Upper lobe of right lung (tissue), 1 donor: ENCODE results near the gene TP73. TPM values are rescaled to one million over a fixed set of nuclear protein-coding genes. Genes with fewer than 3 reads are reported as not detected.

Source experiments
- ATAC-seq: fragments of 200-7000 bp; cut with Tn5 transposase; one replicate; pipeline ENCODE4 v1.9.1; 2020; ENCODE audit warnings: mild to moderate bottlenecking, moderate library complexity
- DNase-seq: peaks from one replicate; pipeline ENCODE4 v3.0.0-alpha.2; 2020
- H3K27ac ChIP-seq: fragments of 200-600 bp; one replicate; pipeline ENCODE4 v1.8.0; 2022
- H3K27me3 ChIP-seq: fragments of 200-600 bp; one replicate; pipeline ENCODE4 v1.8.0; 2022; ENCODE audit warnings: mild to moderate bottlenecking
- H3K36me3 ChIP-seq: fragments of 200-600 bp; one replicate; pipeline ENCODE4 v1.8.0; 2022
- H3K4me1 ChIP-seq: fragments of 200-600 bp; one replicate; pipeline ENCODE4 v1.8.0; 2022
- H3K4me3 ChIP-seq: fragments of 200-600 bp; one replicate; pipeline ENCODE4 v1.8.0; 2022; ENCODE audit warnings: mild to moderate bottlenecking
- H3K9me3 ChIP-seq: fragments of 200-600 bp; one replicate; pipeline ENCODE4 v1.8.0; 2022
- CTCF ChIP-seq: fragments of 200-600 bp; IDR thresholded peaks from one replicate; pipeline ENCODE4 v1.8.0; 2022; ENCODE audit warnings: antibody characterized with exemption
- intact Hi-C: fragments of 100-400 bp; cut with DNase I; formaldehyde crosslinking; loops from one replicate; pipeline ENCODE4 v1.11.0; 2022
- total RNA-seq: library from RNA; stranded (reverse); fragmentation: NEBNext Ultra II Directional; extraction: Animal tissue kit (Norgen Biotek cat#: 25700); gene quantifications from one replicate; pipeline ENCODE4 v1.2.1, GENCODE V29; 2021
- donor health status: DM: no; HTN: yes; CAD: no; lungs with severe emphysema.

The TP73 gene
- total RNA-seq, 1 donor from 2014 or later, result 0.29 TPM

GRCh38 chr1:3777078-3777547 is 124.8 kb downstream of the TP73 start:
- no peak for TF ChIP-seq CTCF
- H3K4me3 ChIP-seq, result no peak overlapping the region
- DNase-seq (no peak), ATAC-seq (no peak)
- H3K27ac ChIP-seq, result no peak overlapping the region
- peaks cover 34% of the 10 kb centered on the region for H3K36me3 ChIP-seq
- H3K9me3 ChIP-seq, result no peaks in the 10 kb centered on the region
- intact Hi-C loops, result no loop called here
- H3K27me3 ChIP-seq, result no peaks in the 10 kb centered on the region
- H3K4me1 ChIP-seq, result peaks cover 5% of the 10 kb centered on the region

GRCh38 chr1:3777647-3778589 is 125.6 kb downstream of the TP73 start:
- Histone ChIP-seq H3K4me3 (no peak overlapping the region), H3K27ac (no peak overlapping the region), H3K36me3 (peaks cover 42% of the 10 kb centered on the region), H3K27me3 (no peaks in the 10 kb centered on the region), H3K4me1 (peaks cover 5% of the 10 kb centered on the region), H3K9me3 (no peaks in the 10 kb centered on the region)
- TF ChIP-seq CTCF, result no peak
- intact Hi-C loops, result no loop called here
- DNase-seq (no peak), ATAC-seq (no peak)

GRCh38 chr1:3778590-3779264 is 126.4 kb downstream of the TP73 start:
- H3K4me3 ChIP-seq, result no peak overlapping the region
- no peak for ATAC-seq
- no peak for DNase-seq

GRCh38 chr1:3779265-3779911 is 127.1 kb downstream of the TP73 start:
- TF ChIP-seq CTCF, result no peak
- Histone ChIP-seq H3K36me3 (peaks cover 56% of the 10 kb centered on the region), H3K27ac (no peak overlapping the region), H3K4me3 (no peak overlapping the region), H3K4me1 (peaks cover 5% of the 10 kb centered on the region), H3K27me3 (no peaks in the 10 kb centered on the region), H3K9me3 (no peaks in the 10 kb centered on the region)
- no peak for DNase-seq
- ATAC-seq, result no peak
- intact Hi-C loops, result no loop called here

More at GRCh38 chr1:3778590-3779264, 126.4 kb downstream of the TP73 start:
- no peaks in the 10 kb centered on the region for H3K9me3 ChIP-seq
- no peak for TF ChIP-seq CTCF
- H3K27ac ChIP-seq, result no peak overlapping the region
- no peaks in the 10 kb centered on the region for H3K27me3 ChIP-seq
- peaks cover 49% of the 10 kb centered on the region for H3K36me3 ChIP-seq
- H3K4me1 ChIP-seq, result peaks cover 5% of the 10 kb centered on the region
- intact Hi-C loops, result no loop called here

GRCh38 chr1:3779912-3780416 is 127.6 kb downstream of the TP73 start:
- no peak for ATAC-seq

More at GRCh38 chr1:3779912-3780416, 127.6 kb downstream of the TP73 start:
- no peak for TF ChIP-seq CTCF
- Histone ChIP-seq H3K36me3 (peaks cover 62% of the 10 kb centered on the region), H3K27ac (no peak overlapping the region), H3K9me3 (no peaks in the 10 kb centered on the region), H3K4me3 (no peak overlapping the region), H3K27me3 (no peaks in the 10 kb centered on the region), H3K4me1 (peaks cover 5% of the 10 kb centered on the region)
- intact Hi-C loops, result no loop called here
- DNase-seq, result no peak
